Measurements from ENCODE around the gene SMU1.

- TF ChIP-seq, protein P1, sequence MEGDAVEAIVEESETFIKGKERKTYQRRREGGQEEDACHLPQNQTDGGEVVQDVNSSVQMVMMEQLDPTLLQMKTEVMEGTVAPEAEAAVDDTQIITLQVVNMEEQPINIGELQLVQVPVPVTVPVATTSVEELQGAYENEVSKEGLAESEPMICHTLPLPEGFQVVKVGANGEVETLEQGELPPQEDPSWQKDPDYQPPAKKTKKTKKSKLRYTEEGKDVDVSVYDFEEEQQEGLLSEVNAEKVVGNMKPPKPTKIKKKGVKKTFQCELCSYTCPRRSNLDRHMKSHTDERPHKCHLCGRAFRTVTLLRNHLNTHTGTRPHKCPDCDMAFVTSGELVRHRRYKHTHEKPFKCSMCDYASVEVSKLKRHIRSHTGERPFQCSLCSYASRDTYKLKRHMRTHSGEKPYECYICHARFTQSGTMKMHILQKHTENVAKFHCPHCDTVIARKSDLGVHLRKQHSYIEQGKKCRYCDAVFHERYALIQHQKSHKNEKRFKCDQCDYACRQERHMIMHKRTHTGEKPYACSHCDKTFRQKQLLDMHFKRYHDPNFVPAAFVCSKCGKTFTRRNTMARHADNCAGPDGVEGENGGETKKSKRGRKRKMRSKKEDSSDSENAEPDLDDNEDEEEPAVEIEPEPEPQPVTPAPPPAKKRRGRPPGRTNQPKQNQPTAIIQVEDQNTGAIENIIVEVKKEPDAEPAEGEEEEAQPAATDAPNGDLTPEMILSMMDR (conservative IDR thresholded peaks at IDR 0.05; ENCODE audit: low read length): no peak
- no peak for TF ChIP-seq EZH2phosphoT487 (IDR thresholded peaks at IDR 0.05; ENCODE audit: borderline replicate concordance, low read depth, low read length)
Measured at GRCh38 chr9:33042473-33042872, 34.0 kb downstream of the SMU1 start.

Data from OCI-LY7 (cell line).